Measurements from ENCODE around the gene SLC17A9.
A peak's percentile ranks its signal among the peaks of the same experiment; 100 is the strongest.

Gene SLC17A9

GRCh38 chr20:62952373-62952967 is at the start of gene SLC17A9:
Gene SLC17A9, plus strand, starts transcription at chr20:62952709. Its CDS starts 122 bp downstream, at chr20:62952831.
- DNase-seq = peak; percentile 46

GRCh38 chr20:62902926-62903615 is 49.4 kb upstream of the SLC17A9 start:
- DNase-seq = no peak

GRCh38 chr20:62905536-62906117 is 46.9 kb upstream of the SLC17A9 start:
- DNase-seq = no peak

DNA sequence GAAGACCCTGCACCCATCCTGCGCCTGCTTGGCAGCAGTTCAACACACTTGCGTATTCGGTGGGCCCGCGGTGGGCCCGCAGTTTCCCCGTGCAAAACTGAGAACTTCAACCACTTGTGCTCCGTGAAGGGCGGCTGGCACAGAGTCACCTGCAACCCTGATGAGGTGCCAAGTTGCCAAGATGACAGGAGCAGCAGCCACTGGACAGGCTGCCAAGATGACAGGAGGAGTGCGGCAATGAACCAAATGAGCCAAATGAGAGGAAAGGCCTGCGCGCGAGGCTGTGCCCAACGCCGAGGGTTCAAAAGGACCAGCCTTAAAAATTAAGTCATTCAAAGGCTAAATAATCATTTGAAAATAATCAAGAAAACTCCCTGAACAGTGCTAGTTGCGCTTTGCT is 46.3 kb upstream of the SLC17A9 start:
- DNase-seq = no peak

GRCh38 chr20:62906647-62907375 is 45.7 kb upstream of the SLC17A9 start:
- no peak for DNase-seq

GRCh38 chr20:62907384-62908317 is 44.9 kb upstream of the SLC17A9 start:
- peak; percentile 44 for DNase-seq

- DNase-seq = no peak
These were observed 43.3 kb upstream of the SLC17A9 start for GRCh38 chr20:62908971-62909791.

DNA sequence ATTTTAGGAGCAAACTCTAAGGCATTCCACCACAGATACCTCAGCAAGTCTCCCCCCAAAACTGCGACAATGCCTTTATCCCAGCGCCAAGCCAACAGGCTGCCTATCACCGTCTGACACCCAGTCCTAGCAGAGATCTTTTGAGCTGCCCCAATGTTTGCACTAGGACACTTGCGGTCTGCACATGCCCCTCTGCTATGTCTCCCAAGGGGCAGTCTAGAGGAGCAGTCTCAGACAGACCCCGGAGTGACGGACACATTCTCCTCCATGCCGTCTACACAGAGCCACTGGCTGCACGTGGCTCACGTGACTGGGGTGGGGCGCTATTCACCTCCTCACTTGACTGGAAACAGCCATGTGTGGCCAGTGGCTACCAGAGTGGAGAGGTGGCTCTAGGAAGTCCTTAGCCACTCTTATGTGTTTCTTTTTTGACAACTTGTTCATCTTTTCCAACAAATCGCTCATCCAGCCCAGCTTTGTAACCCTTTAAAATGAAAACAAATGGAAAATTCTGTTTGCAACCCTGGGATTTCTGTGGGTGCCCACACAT is 42.2 kb upstream of the SLC17A9 start:
- no peak for DNase-seq

DNA sequence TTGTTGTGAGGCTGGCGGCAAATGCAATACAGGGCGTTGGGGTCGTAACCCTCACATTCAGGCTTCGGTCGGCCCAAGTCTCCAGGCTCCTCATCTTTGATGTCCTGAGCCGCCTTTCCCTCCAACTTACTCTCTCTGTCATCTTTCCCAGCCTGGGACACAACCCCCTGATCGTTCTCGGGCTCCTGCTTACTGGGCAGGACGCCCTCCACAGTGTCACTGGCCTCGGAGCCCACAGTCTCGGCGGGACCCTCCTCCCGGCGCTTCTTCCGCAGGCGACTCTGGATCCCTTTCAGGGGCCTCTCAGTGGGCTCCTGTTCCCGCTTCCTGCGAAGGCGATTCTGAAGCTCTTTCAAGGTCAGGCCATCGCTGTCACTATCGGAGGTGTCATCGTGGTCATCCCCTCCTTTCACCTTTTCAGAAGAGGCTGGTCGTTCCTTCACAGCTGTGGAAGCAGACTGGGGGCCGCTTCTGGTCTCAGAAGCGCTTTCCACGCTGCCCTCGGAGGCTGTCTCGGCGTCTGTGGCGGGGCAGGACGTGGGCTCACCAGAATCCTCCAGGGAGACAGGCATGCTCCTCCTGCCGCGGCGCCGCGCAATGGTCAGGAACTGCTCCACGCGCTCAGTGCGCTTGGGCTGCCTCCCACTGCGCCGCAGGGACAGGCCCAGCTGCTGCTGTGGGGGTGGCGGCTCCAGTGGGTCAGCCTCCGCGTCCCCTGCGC is 41.6 kb upstream of the SLC17A9 start:
- DNase-seq = no peak

- DNase-seq = no peak
These were observed 40.7 kb upstream of the SLC17A9 start for GRCh38 chr20:62911701-62912280.

DNA sequence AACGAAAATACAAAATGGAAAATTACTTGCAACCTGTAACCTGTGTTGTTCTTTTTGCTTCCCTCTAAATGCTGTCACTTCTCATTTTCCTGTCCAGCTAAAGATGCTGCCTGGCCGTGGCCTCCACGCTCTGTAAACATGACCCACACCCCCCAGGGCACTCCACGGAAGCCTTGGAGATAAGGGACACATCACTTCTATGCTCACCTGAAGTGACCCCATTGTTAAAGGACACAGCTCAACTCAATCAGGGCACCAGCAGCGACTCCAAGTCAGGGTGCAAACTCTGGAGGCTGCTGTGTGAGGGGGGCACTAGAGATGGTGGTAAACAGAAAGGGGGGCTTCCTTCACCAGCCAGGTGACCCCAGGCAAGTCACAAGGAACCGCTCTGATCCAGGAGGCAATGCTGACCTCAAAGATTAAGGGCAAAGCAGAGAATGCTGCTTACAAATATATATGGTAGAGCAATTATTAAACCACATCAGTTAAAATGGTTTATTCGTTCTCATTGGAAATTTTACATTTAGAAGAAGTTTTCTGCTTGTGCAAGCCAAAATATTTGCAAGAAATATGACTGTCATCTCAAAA is 39.4 kb upstream of the SLC17A9 start:
- DNase-seq = no peak

DNA sequence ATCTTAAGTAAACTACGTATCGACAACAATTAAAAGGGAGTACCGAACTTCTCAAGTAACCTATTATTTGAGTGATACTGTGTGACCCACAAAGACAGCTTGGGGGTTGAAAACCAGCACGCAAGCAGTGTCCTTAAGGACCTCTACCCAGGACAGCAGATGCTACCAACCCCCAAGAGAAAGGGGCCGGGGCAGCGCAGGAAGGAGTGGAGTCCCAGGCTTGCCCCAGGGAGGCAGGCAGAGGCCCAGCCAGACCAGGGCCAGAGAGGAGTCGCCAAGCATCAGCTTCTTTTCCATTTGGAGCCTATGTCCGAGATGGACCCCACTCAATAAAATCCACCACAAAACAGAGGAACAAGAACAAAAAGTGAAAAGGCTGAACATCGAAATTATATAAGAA is 38.1 kb upstream of the SLC17A9 start:
- DNase-seq = no peak

DNA sequence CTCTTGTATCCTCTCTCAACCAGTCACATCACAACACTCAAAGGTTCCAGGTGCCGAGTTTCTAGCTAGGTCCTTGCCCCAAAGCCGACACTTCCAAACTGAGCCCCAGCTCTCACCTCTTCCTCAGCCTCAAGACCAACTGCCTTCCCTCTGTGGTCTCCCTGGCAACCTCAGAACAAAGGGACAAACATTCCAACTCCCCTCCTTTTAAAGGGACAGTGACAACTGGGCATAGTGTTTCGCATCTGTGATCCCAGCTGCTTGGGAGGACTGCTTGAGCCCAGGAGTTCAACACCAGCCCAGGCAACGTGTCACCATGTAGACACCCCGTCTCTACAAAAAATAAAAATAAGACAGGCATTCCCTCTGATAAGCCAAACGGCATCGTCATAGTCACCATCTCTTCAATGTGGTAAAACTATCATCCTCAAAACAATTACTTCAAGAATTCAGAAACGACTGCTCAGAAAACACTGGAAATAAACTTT is 37.5 kb upstream of the SLC17A9 start:
- no peak for DNase-seq

DNA sequence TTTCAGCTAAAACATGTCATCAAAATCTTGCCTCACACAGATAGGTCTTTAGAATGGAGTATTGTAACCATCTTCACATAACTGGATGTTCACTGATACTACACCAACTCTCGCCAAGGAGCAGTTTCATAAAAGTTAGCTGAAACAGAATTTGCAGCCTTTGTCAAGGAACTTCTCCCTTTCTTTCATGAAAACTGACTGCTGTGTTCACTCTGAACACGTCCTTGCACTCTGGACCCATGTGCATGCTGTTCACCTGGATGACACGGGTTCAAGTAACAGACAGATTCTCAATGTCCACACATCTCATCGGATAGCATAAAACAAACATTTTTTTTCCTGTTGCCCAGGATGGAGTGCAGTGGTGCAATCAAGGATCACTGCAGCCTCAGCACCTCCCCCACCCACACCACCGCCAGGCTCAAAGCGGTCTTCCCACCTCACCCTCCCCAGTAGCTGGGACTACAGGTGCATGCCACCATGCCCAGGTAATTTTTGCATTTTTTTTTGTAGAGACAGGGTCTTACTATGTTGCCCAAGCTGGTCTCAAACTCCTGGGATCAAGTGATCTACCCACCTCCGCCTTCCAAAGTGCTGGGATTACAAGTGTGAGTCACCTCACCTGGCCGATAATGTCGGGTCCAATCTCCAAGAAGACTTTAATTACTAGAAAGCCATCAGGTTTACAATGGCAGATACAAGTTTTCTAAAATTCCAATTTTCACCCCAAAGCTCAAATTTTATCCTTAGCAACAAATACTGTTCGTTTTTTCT is 35.6 kb upstream of the SLC17A9 start:
- DNase-seq = no peak

DNA sequence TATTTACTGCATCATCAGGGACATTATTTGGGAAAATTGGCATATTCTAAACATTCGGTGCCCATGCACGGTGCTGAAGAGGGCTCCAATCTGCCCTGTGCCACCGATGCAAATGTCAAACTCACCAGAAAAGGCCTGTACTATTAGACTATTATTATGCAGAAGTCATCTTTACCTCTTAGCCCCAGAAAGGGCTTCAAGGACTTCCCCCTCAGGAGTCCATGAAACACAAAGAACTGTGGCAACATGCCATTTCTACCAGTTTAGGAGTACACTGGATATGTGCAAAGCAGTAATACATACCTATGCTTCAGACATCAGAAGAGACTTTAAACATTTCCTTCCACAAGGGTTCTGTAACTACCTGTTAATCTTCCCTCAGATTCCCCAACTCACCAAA is 34.8 kb upstream of the SLC17A9 start:
- no peak for DNase-seq

GRCh38 chr20:62918147-62918546 is 34.4 kb upstream of the SLC17A9 start:
- peak; percentile 33 for DNase-seq

GRCh38 chr20:62918831-62919230 is 33.7 kb upstream of the SLC17A9 start:
- DNase-seq = peak; percentile 59

DNA sequence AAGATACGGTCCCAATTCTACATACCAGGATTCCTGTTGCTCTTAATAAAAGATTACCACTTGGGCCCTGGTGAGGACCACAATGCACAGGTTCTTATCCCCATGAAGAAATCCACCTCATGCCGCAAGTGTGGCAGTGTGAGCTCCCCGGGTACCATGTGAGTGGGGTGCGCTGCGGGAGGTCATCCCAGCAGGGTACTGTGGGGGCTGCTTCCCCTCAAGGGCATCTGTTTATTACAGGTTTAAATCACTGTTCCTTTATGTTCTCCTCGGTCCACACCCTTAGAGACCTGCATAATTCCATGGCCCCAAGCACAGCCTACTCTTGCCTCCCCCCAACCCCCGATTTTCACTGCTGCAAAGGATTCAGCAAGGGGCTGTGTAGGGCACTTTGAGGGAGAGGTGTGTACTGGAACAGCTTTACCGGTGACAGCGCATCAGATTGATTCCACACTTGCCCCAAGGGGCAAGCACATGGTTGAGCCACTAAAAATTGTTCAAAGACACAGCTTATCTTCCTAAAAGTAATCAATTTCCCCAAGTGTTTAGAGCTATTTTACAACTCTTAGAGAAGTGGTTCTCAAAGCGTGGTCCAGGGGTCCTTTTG is 32.4 kb upstream of the SLC17A9 start:
- DNase-seq = no peak
